Tibial nerve (tissue), 4 donors: Measurements from ENCODE around the gene ATP11A.

Experiments
- CTCF ChIP-seq, 5 experiments: fragments of 200-600 bp in 3 of 5; fragments of 450-650 bp in 2 of 5; sonication (generic) in 3 of 5; IDR thresholded peaks; one replicate each; pipeline ENCODE4 v1.5.1; 2016 to 2019; ENCODE audit warnings: antibody characterized with exemption in 5 of 5, mild to moderate bottlenecking in 3 of 5, moderate library complexity in 2 of 5
- EP300 ChIP-seq, 2 donors: sonication (generic); formaldehyde crosslinking; IDR thresholded peaks; one replicate each; pipeline ENCODE4 v1.6.1; 2017; ENCODE audit warnings: antibody characterized with exemption in 2 of 2, mild to moderate bottlenecking in 1 of 2
- POLR2A ChIP-seq, 2 donors: fragments of 450-650 bp; IDR thresholded peaks; one replicate each; pipeline ENCODE4 v1.6.1; 2017; ENCODE audit warnings: antibody characterized with exemption in 2 of 2, mild to moderate bottlenecking in 2 of 2, moderate library complexity in 2 of 2

- no peak for TF ChIP-seq CTCF (IDR thresholded peaks at IDR 0.05)
- no peak for TF ChIP-seq POLR2A (IDR thresholded peaks at IDR 0.05)
- TF ChIP-seq EP300 (IDR thresholded peaks at IDR 0.05): no peak
These were observed 135.2 kb downstream of the ATP11A start for GRCh38 chr13:112825071-112825470.
